ENCODE measurements around the gene SPRR1A. TPM values are rescaled to one million over a fixed set of nuclear protein-coding genes. Genes with fewer than 3 reads are reported as not detected.

Gene SPRR1A
- polyA plus RNA-seq, 1 experiment = not detected

DNA sequence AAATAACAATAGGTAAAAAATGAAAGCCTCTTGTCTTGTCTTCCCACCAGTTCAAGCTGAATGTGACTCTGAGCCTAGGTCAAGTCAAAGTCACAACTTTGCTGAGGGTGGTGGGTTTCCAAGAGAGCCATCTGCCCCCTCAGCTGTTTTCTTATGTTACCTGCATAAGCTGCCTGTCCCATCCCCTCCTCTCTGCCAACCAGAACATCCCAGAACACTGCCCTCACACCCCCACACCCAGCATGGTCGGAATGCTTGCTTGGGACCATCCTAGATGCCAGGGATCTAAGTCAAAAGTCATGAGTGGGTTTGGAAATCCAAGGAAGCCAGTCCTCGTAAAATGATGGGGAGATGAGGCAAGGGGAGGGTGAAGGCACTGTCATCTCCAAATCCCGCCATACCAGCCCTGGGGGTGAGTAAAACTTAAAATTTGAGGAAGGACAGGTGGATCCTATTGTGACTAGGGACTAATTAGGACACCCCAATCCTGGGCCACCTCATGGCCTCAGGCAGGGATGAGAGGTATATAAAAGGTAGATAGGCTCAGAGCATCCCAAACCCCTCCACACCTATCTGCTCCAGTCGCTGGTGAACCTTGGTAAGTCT is 37.1 kb upstream of the SPRR1A start, which contains the start of gene SPRR5:
SPRR5 (plus strand) TSS at position 556 of the 606 bp plus-strand sequence. CDS start 1,349 bp downstream, outside the sequence.
- TF ChIP-seq, protein P1, sequence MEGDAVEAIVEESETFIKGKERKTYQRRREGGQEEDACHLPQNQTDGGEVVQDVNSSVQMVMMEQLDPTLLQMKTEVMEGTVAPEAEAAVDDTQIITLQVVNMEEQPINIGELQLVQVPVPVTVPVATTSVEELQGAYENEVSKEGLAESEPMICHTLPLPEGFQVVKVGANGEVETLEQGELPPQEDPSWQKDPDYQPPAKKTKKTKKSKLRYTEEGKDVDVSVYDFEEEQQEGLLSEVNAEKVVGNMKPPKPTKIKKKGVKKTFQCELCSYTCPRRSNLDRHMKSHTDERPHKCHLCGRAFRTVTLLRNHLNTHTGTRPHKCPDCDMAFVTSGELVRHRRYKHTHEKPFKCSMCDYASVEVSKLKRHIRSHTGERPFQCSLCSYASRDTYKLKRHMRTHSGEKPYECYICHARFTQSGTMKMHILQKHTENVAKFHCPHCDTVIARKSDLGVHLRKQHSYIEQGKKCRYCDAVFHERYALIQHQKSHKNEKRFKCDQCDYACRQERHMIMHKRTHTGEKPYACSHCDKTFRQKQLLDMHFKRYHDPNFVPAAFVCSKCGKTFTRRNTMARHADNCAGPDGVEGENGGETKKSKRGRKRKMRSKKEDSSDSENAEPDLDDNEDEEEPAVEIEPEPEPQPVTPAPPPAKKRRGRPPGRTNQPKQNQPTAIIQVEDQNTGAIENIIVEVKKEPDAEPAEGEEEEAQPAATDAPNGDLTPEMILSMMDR (IDR thresholded peaks at IDR 0.05; ENCODE audit: low read depth, low read length) = no peak
- Histone ChIP-seq H3K9me3 (ENCODE audit: control insufficient read depth, insufficient read depth, low read length) (peaks cover 3% of the 10 kb centered on the region; the same call in 1 of the 2 replicates), H3K27me3 (ENCODE audit: control insufficient read depth, insufficient read depth, low read length) (no peaks in the 10 kb centered on the region), H3K4me3 (ENCODE audit: low read depth, low read length) (no peak within 1 kb of the TSS), H3K27ac (ENCODE audit: low read depth, low read length) (no peak within 1 kb of the TSS)
- DNase-seq (ENCODE audit: low read depth, low spot score) = no peak
- POLR2A ChIA-PET = no interaction called here
- CTCF ChIA-PET = no interaction called here

DNA sequence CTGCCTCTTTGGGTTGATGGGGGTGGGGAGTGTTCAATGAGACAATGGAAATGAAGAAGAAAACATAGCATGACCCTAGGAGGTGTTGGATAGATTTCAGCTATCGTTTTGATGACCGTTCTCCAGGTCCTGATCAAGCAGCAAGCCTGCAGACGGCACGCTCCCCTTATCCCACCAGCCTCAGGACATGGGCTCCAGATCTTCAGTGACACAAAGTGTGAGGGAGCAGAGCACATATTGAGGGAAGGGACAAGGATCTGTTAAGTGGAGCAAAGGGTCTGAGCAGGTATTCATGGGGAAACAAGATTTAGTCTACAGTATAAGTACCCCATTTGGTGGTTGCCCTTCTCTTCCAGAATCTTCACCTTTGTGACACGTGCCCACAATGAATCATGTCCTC is 32.2 kb upstream of the SPRR1A start:
- Histone ChIP-seq H3K27me3 (ENCODE audit: control insufficient read depth, insufficient read depth, low read length) (no peaks in the 10 kb centered on the region), H3K27ac (ENCODE audit: low read depth, low read length) (no peak overlapping the region), H3K9me3 (ENCODE audit: control insufficient read depth, insufficient read depth, low read length) (no peaks in the 10 kb centered on the region; the same call in 1 of the 2 replicates), H3K4me3 (ENCODE audit: low read depth, low read length) (no peak overlapping the region)
- TF ChIP-seq, protein P1 (IDR thresholded peaks at IDR 0.05; ENCODE audit: low read depth, low read length) = no peak
- no peak for DNase-seq (ENCODE audit: low read depth, low spot score)
- ChIA-PET POLR2A (no interaction called here), CTCF (no interaction called here)

DNA sequence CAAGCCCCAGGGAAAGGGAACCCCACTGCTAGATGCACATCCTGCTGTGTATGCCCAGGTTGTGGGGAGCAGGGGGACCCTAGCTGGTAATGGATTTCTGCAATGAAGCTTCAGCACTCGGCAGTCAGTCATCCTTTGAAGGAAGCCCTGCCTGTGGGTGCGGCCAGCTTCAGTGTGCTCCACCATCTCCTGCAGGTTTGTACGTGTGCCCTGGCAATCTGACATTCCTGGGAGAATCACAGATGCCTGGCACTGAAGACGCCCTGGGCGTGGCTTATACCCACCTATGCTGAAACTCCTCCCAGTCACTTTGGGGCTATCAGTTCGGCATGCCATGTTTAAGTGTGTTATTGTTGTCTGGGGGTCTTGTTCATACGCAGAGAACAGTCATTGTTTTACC is 30.1 kb upstream of the SPRR1A start:
- CTCF ChIA-PET = no interaction called here

DNA sequence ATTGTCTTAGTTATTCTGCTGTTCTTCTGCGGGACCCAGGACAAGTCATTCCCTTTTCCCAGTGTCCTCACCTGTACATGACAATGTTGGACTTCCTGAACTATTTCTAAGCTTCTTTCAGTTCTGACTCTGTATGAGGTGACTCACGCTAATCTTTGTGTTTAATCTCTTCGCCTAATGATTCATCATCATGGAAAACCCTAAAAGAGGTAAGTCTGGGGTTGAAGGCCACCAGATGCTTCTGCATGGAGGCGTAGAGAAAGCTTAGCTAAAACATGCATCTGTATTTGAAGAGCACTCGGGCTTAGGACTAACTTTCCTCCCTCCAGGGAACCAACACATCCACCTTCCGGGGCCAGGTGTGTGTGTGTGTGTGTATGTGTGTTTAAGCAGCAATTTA is 29.4 kb upstream of the SPRR1A start:
- POLR2A ChIA-PET = no interaction called here
- Histone ChIP-seq H3K27ac (ENCODE audit: low read depth, low read length) (no peak overlapping the region), H3K9me3 (ENCODE audit: control insufficient read depth, insufficient read depth, low read length) (no peaks in the 10 kb centered on the region), H3K4me3 (ENCODE audit: low read depth, low read length) (no peak overlapping the region), H3K27me3 (ENCODE audit: control insufficient read depth, insufficient read depth, low read length) (no peaks in the 10 kb centered on the region)
- DNase-seq (ENCODE audit: low read depth, low spot score) = no peak
- TF ChIP-seq, protein P1 (IDR thresholded peaks at IDR 0.05; ENCODE audit: low read depth, low read length) = no peak
- CTCF ChIA-PET = no interaction called here

More for the DNA sequence above, 30.1 kb upstream of the SPRR1A start:
- no peak overlapping the region for H3K27ac ChIP-seq (ENCODE audit: low read depth, low read length)
- H3K27me3 ChIP-seq (ENCODE audit: control insufficient read depth, insufficient read depth, low read length) = no peaks in the 10 kb centered on the region
- no peak for DNase-seq (ENCODE audit: low read depth, low spot score)
- TF ChIP-seq, protein P1 (IDR thresholded peaks at IDR 0.05; ENCODE audit: low read depth, low read length) = no peak
- H3K9me3 ChIP-seq (ENCODE audit: control insufficient read depth, insufficient read depth, low read length) = no peaks in the 10 kb centered on the region
- POLR2A ChIA-PET = no interaction called here
- H3K4me3 ChIP-seq (ENCODE audit: low read depth, low read length) = no peak overlapping the region

DNA sequence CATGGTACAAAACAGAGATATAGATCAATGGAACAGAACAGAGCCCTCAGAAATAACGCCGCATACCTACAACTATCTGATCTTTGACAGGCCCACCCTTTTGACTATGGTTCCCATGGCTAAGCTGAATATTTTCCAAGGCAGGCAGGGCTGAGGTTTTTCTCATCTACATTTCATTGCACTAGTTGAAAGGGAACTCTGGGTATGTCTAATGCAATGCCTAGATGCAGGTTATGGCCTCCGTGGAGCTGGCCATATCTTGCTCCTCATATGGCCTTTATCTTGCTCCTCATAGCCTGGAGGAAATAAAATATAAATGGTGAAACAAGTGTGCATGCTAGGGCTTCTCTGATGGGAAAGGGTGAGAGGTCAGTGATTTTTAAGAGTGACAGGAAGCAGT is 26.3 kb upstream of the SPRR1A start:
- H3K27me3 ChIP-seq (ENCODE audit: control insufficient read depth, insufficient read depth, low read length) = no peaks in the 10 kb centered on the region
- H3K27ac ChIP-seq (ENCODE audit: low read depth, low read length) = no peak overlapping the region
- no peak overlapping the region for H3K4me3 ChIP-seq (ENCODE audit: low read depth, low read length)
- DNase-seq (ENCODE audit: low read depth, low spot score) = no peak
- TF ChIP-seq, protein P1 (IDR thresholded peaks at IDR 0.05; ENCODE audit: low read depth, low read length) = no peak
- H3K9me3 ChIP-seq (ENCODE audit: control insufficient read depth, insufficient read depth, low read length) = peaks cover 6% of the 10 kb centered on the region
- ChIA-PET CTCF (no interaction called here), POLR2A (no interaction called here)

Data from AG04450 (cell line).